ENCODE results near the gene AFAP1L2. TPM values are rescaled to one million over a fixed set of nuclear protein-coding genes. Genes with fewer than 3 reads are reported as not detected.
A peak's percentile ranks its signal among the peaks of the same experiment; 100 is the strongest.

The AFAP1L2 gene
- total RNA-seq, 1 donor from 2014 or later, result 4.8 TPM

- H3K4me3 Mint-ChIP-seq, result no peak overlapping the region
- Histone ChIP-seq H3K4me2 (no peak overlapping the region), H3K36me3 (no peaks in the 10 kb centered on the region), H3K9ac (no peak overlapping the region), H3F3A (ENCODE audit: low read depth) (no peaks in the 10 kb centered on the region), H3K9me3 (ENCODE audit: low read depth) (no peaks in the 10 kb centered on the region), H3K79me2 (ENCODE audit: low read depth) (no peaks in the 10 kb centered on the region), H3K4me1 (peaks cover 4% of the 10 kb centered on the region), H3K4me3 (no peak overlapping the region), H2AFZ (replicated peaks) (no peak overlapping the region), H3K27ac (no peak overlapping the region), H4K20me1 (ENCODE audit: low read depth) (no peaks in the 10 kb centered on the region), H3K27me3 (no peaks in the 10 kb centered on the region)
- peaks cover 4% of the 10 kb centered on the region for H3K27me3 Mint-ChIP-seq (ENCODE audit: insufficient read depth, low read depth)
- no peaks in the 10 kb centered on the region for H3K36me3 Mint-ChIP-seq
- peak overlapping the region; percentile 7 for H3K27ac Mint-ChIP-seq
- H3K9me3 Mint-ChIP-seq, result peaks cover 3% of the 10 kb centered on the region
- no peak for TF ChIP-seq EZH2 (IDR thresholded peaks at IDR 0.05)
- no peak for TF ChIP-seq CTCF (IDR thresholded peaks at IDR 0.05)
- no peak for TF ChIP-seq EZH2phosphoT487 (IDR thresholded peaks at IDR 0.05)
- DNase-seq (ENCODE audit: low spot score), result peak; percentile 33
- peaks cover 19% of the 10 kb centered on the region for H3K4me1 Mint-ChIP-seq
These were observed 141.8 kb downstream of the AFAP1L2 start for GRCh38 chr10:114262496-114262895.

- no peaks in the 10 kb centered on the region for H3K36me3 Mint-ChIP-seq
- no peaks in the 10 kb centered on the region for H3F3A ChIP-seq (ENCODE audit: low read depth)
These were observed 143.2 kb downstream of the AFAP1L2 start for GRCh38 chr10:114261076-114261475.

GRCh38 chr10:114260366-114260765 lies 143.9 kb downstream of the AFAP1L2 start:
- Histone ChIP-seq H3K4me1 (peaks cover 4% of the 10 kb centered on the region), H3K27ac (no peak overlapping the region), H3F3A (ENCODE audit: low read depth) (no peaks in the 10 kb centered on the region), H3K4me3 (no peak overlapping the region), H3K36me3 (no peaks in the 10 kb centered on the region), H3K9ac (no peak overlapping the region), H2AFZ (replicated peaks) (no peak overlapping the region), H4K20me1 (ENCODE audit: low read depth) (no peaks in the 10 kb centered on the region), H3K9me3 (ENCODE audit: low read depth) (no peaks in the 10 kb centered on the region), H3K4me2 (no peak overlapping the region), H3K27me3 (no peaks in the 10 kb centered on the region), H3K79me2 (ENCODE audit: low read depth) (no peaks in the 10 kb centered on the region)
- Mint-ChIP-seq H3K4me1 (peaks cover 19% of the 10 kb centered on the region), H3K4me3 (no peak overlapping the region), H3K9me3 (peaks cover 3% of the 10 kb centered on the region), H3K27me3 (ENCODE audit: insufficient read depth, low read depth) (peaks cover 4% of the 10 kb centered on the region), H3K27ac (no peak overlapping the region), H3K36me3 (no peaks in the 10 kb centered on the region)
- TF ChIP-seq EZH2 (IDR thresholded peaks at IDR 0.05) (no peak), CTCF (IDR thresholded peaks at IDR 0.05) (no peak), EZH2phosphoT487 (IDR thresholded peaks at IDR 0.05) (no peak)
- no peak for DNase-seq (ENCODE audit: low spot score)

More at GRCh38 chr10:114261076-114261475, 143.2 kb downstream of the AFAP1L2 start:
- no peaks in the 10 kb centered on the region for H3K36me3 ChIP-seq
- Mint-ChIP-seq H3K4me3 (no peak overlapping the region), H3K27ac (no peak overlapping the region), H3K9me3 (peaks cover 3% of the 10 kb centered on the region), H3K4me1 (peaks cover 19% of the 10 kb centered on the region), H3K27me3 (ENCODE audit: insufficient read depth, low read depth) (peaks cover 4% of the 10 kb centered on the region)
- no peaks in the 10 kb centered on the region for H3K79me2 ChIP-seq (ENCODE audit: low read depth)
- no peak for DNase-seq (ENCODE audit: low spot score)
- H2AFZ ChIP-seq (replicated peaks), result no peak overlapping the region
- H3K27me3 ChIP-seq, result no peaks in the 10 kb centered on the region
- no peak overlapping the region for H3K4me3 ChIP-seq
- no peaks in the 10 kb centered on the region for H3K9me3 ChIP-seq (ENCODE audit: low read depth)
- TF ChIP-seq CTCF (IDR thresholded peaks at IDR 0.05), result no peak
- TF ChIP-seq EZH2phosphoT487 (IDR thresholded peaks at IDR 0.05), result no peak
- no peak for TF ChIP-seq EZH2 (IDR thresholded peaks at IDR 0.05)
- H4K20me1 ChIP-seq (ENCODE audit: low read depth), result no peaks in the 10 kb centered on the region
- peaks cover 4% of the 10 kb centered on the region for H3K4me1 ChIP-seq
- no peak overlapping the region for H3K4me2 ChIP-seq
- H3K27ac ChIP-seq, result no peak overlapping the region
- H3K9ac ChIP-seq, result no peak overlapping the region

Measured in neural progenitor cell (in vitro differentiated cells).